H1 (cell line): ENCODE measurements around the gene TM9SF3. TPM values are rescaled to one million over a fixed set of nuclear protein-coding genes. Genes with fewer than 3 reads are reported as not detected.

ENCODE experiments used
- CTCF ChIA-PET: fragments of 300-600 bp; sonication (Branson Sonifier 250); formaldehyde crosslinking; loops from one replicate; lab custom pipeline; 2021; ENCODE audit not compliant: partially characterized antibody; lab: Charles Lee
- POLR2A ChIA-PET: fragments of 300-600 bp; sonication (Branson Sonifier 250); formaldehyde crosslinking; loops from one replicate; lab custom pipeline; 2021; ENCODE audit warnings: inconsistent platforms; ENCODE audit not compliant: partially characterized antibody; lab: Charles Lee
- DNase-seq, 2 experiments: peaks; one replicate each; pipeline versions ENCODE4 v3.0.0 to v3.0.0-alpha.2; 2010 to 2022; ENCODE audit warnings: low spot score in 2 of 2, low read depth in 1 of 2, mixed read lengths in 1 of 2
- FAIRE-seq: peaks from 2 replicates; lab custom pipeline; 2011; peaks lifted over from hg19 to GRCh38; lab: Jason Lieb, UNC
- H2AFZ ChIP-seq: 2 replicates; pipeline ENCODE4 v1.8.1; 2012; ENCODE audit warnings: low read length, inconsistent platforms
- H2AK5ac ChIP-seq: 2 replicates; pipeline ENCODE4 v1.6.1; 2013; ENCODE audit warnings: low read depth, low read length
- H2BK120ac ChIP-seq: replicated peaks from 2 replicates; pipeline ENCODE3; 2013; ENCODE audit warnings: low read depth, low read length, inconsistent platforms
- H2BK12ac ChIP-seq: 2 replicates; pipeline ENCODE4 v1.6.1; 2013; ENCODE audit warnings: low read depth, low read length
- H2BK15ac ChIP-seq: 2 replicates; pipeline ENCODE4 v1.6.1; 2013; ENCODE audit warnings: low read length
- H2BK20ac ChIP-seq: 2 replicates; pipeline ENCODE4 v1.6.1; 2013; ENCODE audit warnings: low read length
- H2BK5ac ChIP-seq: 2 replicates; pipeline ENCODE4 v1.6.1; 2013; ENCODE audit warnings: low read depth, low read length
- H3K14ac ChIP-seq: 2 replicates; pipeline ENCODE4 v1.6.1; 2013; ENCODE audit warnings: inconsistent platforms; ENCODE audit not compliant: insufficient read length
- H3K18ac ChIP-seq: 2 replicates; pipeline ENCODE4 v1.6.1; 2013; ENCODE audit warnings: low read length; ENCODE audit errors: extremely low read depth
- H3K23ac ChIP-seq: 2 replicates; pipeline ENCODE4 v1.6.1; 2013; ENCODE audit warnings: inconsistent platforms; ENCODE audit not compliant: insufficient read length
- H3K23me2 ChIP-seq: 2 replicates; pipeline ENCODE4 v1.6.1; 2013; ENCODE audit warnings: low read depth, low read length
- H3K27ac ChIP-seq: 2 replicates; pipeline ENCODE4 v1.6.1; 2011; ENCODE audit warnings: low read depth, low read length, inconsistent platforms
- H3K27me3 ChIP-seq, 4 experiments: replicated peaks in 1 of 4; 1 replicate in 1 of 4; 2 replicates in 3 of 4; pipeline versions ENCODE4 v1.6.1 to v1.8.1; 2011 to 2013; ENCODE audit warnings: low read length in 3 of 4, mild to moderate bottlenecking in 3 of 4, inconsistent platforms in 2 of 4, mixed read lengths in 2 of 4, moderate library complexity in 1 of 4; ENCODE audit not compliant: control insufficient read depth in 3 of 4, insufficient read depth in 3 of 4; ENCODE audit errors: extremely low read depth in 1 of 4
- H3K36me3 ChIP-seq, 4 experiments: 2 replicates each; pipeline versions ENCODE4 v1.6.1 to v1.8.1; 2011 to 2013; ENCODE audit warnings: mild to moderate bottlenecking in 4 of 4, low read length in 3 of 4, moderate library complexity in 2 of 4, control low read depth in 1 of 4, inconsistent platforms in 1 of 4; ENCODE audit not compliant: insufficient read depth in 4 of 4, control insufficient read depth in 2 of 4
- H3K4ac ChIP-seq: replicated peaks from 2 replicates; pipeline ENCODE3; 2013; ENCODE audit warnings: low read length, low read depth, mixed read lengths, inconsistent platforms; ENCODE audit not compliant: insufficient read length
- H3K4me1 ChIP-seq, 4 experiments: replicated peaks in 1 of 4; 1 replicate in 1 of 4; 2 replicates in 3 of 4; pipeline versions ENCODE4 v1.6.1 to v1.8.1; 2011 to 2013; ENCODE audit warnings: low read length in 3 of 4, inconsistent platforms in 2 of 4, mixed read lengths in 1 of 4; ENCODE audit not compliant: insufficient read depth in 4 of 4, control insufficient read depth in 3 of 4
- H3K4me2 ChIP-seq, 2 experiments: 2 replicates each; pipeline versions ENCODE4 v1.6.1 to v1.8.1; 2011 to 2013; ENCODE audit warnings: low read depth in 2 of 2, low read length in 2 of 2, control low read depth in 1 of 2, inconsistent platforms in 1 of 2, mild to moderate bottlenecking in 1 of 2; ENCODE audit not compliant: insufficient read depth in 1 of 2
- H3K4me3 ChIP-seq, 4 experiments: fragments of 200-600, 300-600 bp in 1 of 4; sonication (generic), shearing (Covaris generic), sonication (Bioruptor Twin) in 1 of 4; 2 replicates each; pipeline versions ENCODE4 v1.5.1 to v1.8.1; 2011 to 2016; ENCODE audit warnings: low read length in 4 of 4, low read depth in 3 of 4, control low read depth in 2 of 4, inconsistent platforms in 2 of 4, mild to moderate bottlenecking in 2 of 4, mixed read lengths in 1 of 4, moderate library complexity in 1 of 4; ENCODE audit not compliant: insufficient read depth in 2 of 4; ENCODE audit errors: extremely low read depth in 1 of 4
- H3K56ac ChIP-seq: replicated peaks from 2 replicates; pipeline ENCODE3; 2013; ENCODE audit warnings: low read depth, mild to moderate bottlenecking, mixed read lengths, low read length, inconsistent platforms; ENCODE audit not compliant: insufficient read length
- H3K79me1 ChIP-seq: 2 replicates; pipeline ENCODE4 v1.6.1; 2013; ENCODE audit warnings: low read depth, low read length, control low read depth
- H3K79me2 ChIP-seq, 2 experiments: 2 replicates each; pipeline versions ENCODE4 v1.6.1 to v1.8.1; 2012 to 2013; ENCODE audit warnings: low read length in 2 of 2, mild to moderate bottlenecking in 2 of 2, inconsistent platforms in 1 of 2; ENCODE audit not compliant: insufficient read depth in 2 of 2, control insufficient read depth in 1 of 2
- H3K9ac ChIP-seq, 4 experiments: replicated peaks in 1 of 4; 1 replicate in 1 of 4; 2 replicates in 3 of 4; pipeline versions ENCODE4 v1.6.1 to v1.8.1; 2011 to 2013; ENCODE audit warnings: low read depth in 3 of 4, low read length in 3 of 4, control low read depth in 2 of 4, mild to moderate bottlenecking in 2 of 4, moderate library complexity in 2 of 4, inconsistent platforms in 1 of 4; ENCODE audit errors: extremely low read depth in 1 of 4
- H3K9me3 ChIP-seq, 2 experiments: 2 replicates each; pipeline versions ENCODE4 v1.6.1 to v1.8.1; 2012 to 2013; ENCODE audit warnings: mild to moderate bottlenecking in 2 of 2, moderate library complexity in 2 of 2, control low read depth in 1 of 2, inconsistent platforms in 1 of 2, low read depth in 1 of 2, low read length in 1 of 2, mixed read lengths in 1 of 2; ENCODE audit not compliant: insufficient read depth in 2 of 2
- H4K20me1 ChIP-seq, 2 experiments: replicated peaks in 1 of 2; 2 replicates each; pipeline versions ENCODE3 to v1.8.1; 2011 to 2013; ENCODE audit warnings: inconsistent platforms in 2 of 2, low read length in 2 of 2, mild to moderate bottlenecking in 1 of 2; ENCODE audit not compliant: insufficient read depth in 2 of 2, control insufficient read depth in 1 of 2
- H4K5ac ChIP-seq: 2 replicates; pipeline ENCODE4 v1.6.1; 2013; ENCODE audit warnings: low read length, low read depth, mixed read lengths, inconsistent platforms; ENCODE audit not compliant: insufficient read length
- H4K8ac ChIP-seq: 2 replicates; pipeline ENCODE4 v1.8.0; 2013; ENCODE audit warnings: mild to moderate bottlenecking, moderate library complexity, low read length, inconsistent platforms; ENCODE audit not compliant: insufficient read depth; ENCODE audit errors: extremely low read depth
- H4K91ac ChIP-seq: replicated peaks from 2 replicates; pipeline ENCODE3; 2013; ENCODE audit warnings: low read length, mixed read lengths, inconsistent platforms; ENCODE audit not compliant: insufficient read length
- RAD21 ChIP-seq, 2 experiments: IDR thresholded peaks in 1 of 2; conservative IDR thresholded peaks in 1 of 2; 2 replicates each; pipeline ENCODE4 v1.6.1; 2011; ENCODE audit warnings: low read depth in 2 of 2, low read length in 2 of 2, improper control_type of control experiment in 1 of 2, inconsistent platforms in 1 of 2, mild to moderate bottlenecking in 1 of 2, moderate library complexity in 1 of 2
- SIN3A ChIP-seq, 2 experiments: IDR thresholded peaks in 1 of 2; conservative IDR thresholded peaks in 1 of 2; 2 replicates each; pipeline ENCODE4 v1.6.1; 2011 to 2012; ENCODE audit warnings: low read length in 2 of 2, improper control_type of control experiment in 1 of 2, low read depth in 1 of 2, mild to moderate bottlenecking in 1 of 2
- WGBS, 2 experiments: shearing (Covaris generic) in 1 of 2; methylation state at CpG; one replicate each; pipeline versions ENCODE4 v1.1.6 to v1.1.7; 2013 to 2015; ENCODE audit warnings: low lambda C conversion rate in 2 of 2, mixed read lengths in 2 of 2, inconsistent platforms in 1 of 2, low coverage in 1 of 2, missing lambda C conversion rate in 1 of 2; ENCODE audit not compliant: insufficient replicate concordance in 2 of 2, insufficient coverage in 1 of 2, insufficient read length in 1 of 2; ENCODE audit errors: extremely low coverage in 1 of 2, missing lambda C conversion rate in 1 of 2; 5-methylcytosine and 5-hydroxymethylcytosine counted together
- polyA plus RNA-seq, 7 experiments: library from polyadenylated mRNA; depleted of rRNA in 3 of 7; stranded (reverse) in 5 of 7; unstranded in 2 of 7; fragments of >200 nt in 5 of 7; fragments of 200-250 nt in 2 of 7; gene quantifications; 1 replicate in 5 of 7; 2 replicates in 1 of 7; 4 replicates in 1 of 7; pipeline versions ENCODE4 v1.2.1 to v1.2.3, GENCODE V29; 2011 to 2013; ENCODE audit warnings: missing spikeins in 2 of 7, mixed read lengths in 2 of 7
- total RNA-seq: library from RNA; stranded (reverse); fragmentation: NEBNext Ultra II Directional; extraction: Animal tissue kit (Norgen Biotek cat#: 25700); gene quantifications from 2 replicates; pipeline ENCODE4 v1.2.1, GENCODE V29; 2021

TM9SF3 gene
- total and polyA plus RNA-seq, 2 of the 8 experiments (the other 6 are each of a cell fraction or from before 2014, with no cell fraction given) = 123 to 127 TPM

GRCh38 chr10:96496281-96496925, 90.4 kb downstream of the TM9SF3 start:
- POLR2A ChIA-PET = interaction anchor here (1.5 to 1.9 kb wide), 2 partner anchors 13 to 55 kb away, joined by 4 to 7 read pairs; no protein-coding TSS in a partner anchor
- H2BK20ac ChIP-seq = no peak overlapping the region
- no peak overlapping the region for H3K4me3 ChIP-seq
- no peaks in the 10 kb centered on the region for H4K20me1 ChIP-seq
- no peak overlapping the region for H4K8ac ChIP-seq
- H3K4ac ChIP-seq = no peak overlapping the region
- H3K23me2 ChIP-seq = no peaks in the 10 kb centered on the region
- WGBS, 2 experiments = 76% methylated on average over 6 of the region's 6 CpGs; no CpG with 5 or more reads in 1 of the 2 experiments
- peaks cover 0 to 3% (median 0%) of the 10 kb centered on the region in 4 experiments; a peak in 1 of 7 replicates for H3K4me1 ChIP-seq
- H3K27ac ChIP-seq = no peak overlapping the region
- no peak overlapping the region for H4K5ac ChIP-seq
- FAIRE-seq (peak; percentile 83), DNase-seq (peak in 1 of 2 experiments; percentile 61)
- no peaks in the 10 kb centered on the region for H3K36me3 ChIP-seq
- no peak overlapping the region for H3K18ac ChIP-seq
- CTCF ChIA-PET = interaction anchor here (0.8 to 13.1 kb wide), 10 partner anchors 13 to 530 kb away, joined by 3 to 276 read pairs (median 4); partner anchors contain the start of gene TLL2
- no peak overlapping the region for H2BK5ac ChIP-seq
- no peak overlapping the region for H3K9ac ChIP-seq
- H3K23ac ChIP-seq = no peak overlapping the region
- H2BK15ac ChIP-seq = no peak overlapping the region
- H2BK120ac ChIP-seq = no peak overlapping the region
- H2AFZ ChIP-seq = no peak overlapping the region
- H3K27me3 ChIP-seq = no peaks in the 10 kb centered on the region
- H3K79me2 ChIP-seq = no peaks in the 10 kb centered on the region
- no peak overlapping the region for H3K14ac ChIP-seq
- H4K91ac ChIP-seq = no peak overlapping the region
- no peak overlapping the region for H3K56ac ChIP-seq
- no peaks in the 10 kb centered on the region for H3K79me1 ChIP-seq
- no peak overlapping the region for H2BK12ac ChIP-seq
- no peak overlapping the region for H3K4me2 ChIP-seq
- no peaks in the 10 kb centered on the region for H3K9me3 ChIP-seq
- no peak overlapping the region for H2AK5ac ChIP-seq
- no peak for TF ChIP-seq RAD21 (IDR thresholded peaks at IDR 0.05 in 1 of 2, conservative IDR thresholded peaks at IDR 0.05 in 1 of 2; ENCODE audit: low read depth in 2 of 2, low read length in 2 of 2)
- TF ChIP-seq SIN3A (conservative IDR thresholded peaks at IDR 0.05 in 1 of 2, IDR thresholded peaks at IDR 0.05 in 1 of 2; ENCODE audit: low read depth in 1 of 2, low read length in 2 of 2) = peak in 1 of 2 experiments; percentile 58; a peak in 1 of 4 replicates
